Posterior cingulate gyrus (tissue), 11 donors: ENCODE results near the gene ZMIZ1.
"Not testable (repeated sequence)": the region's sequence is repeated elsewhere in the genome, so short reads cannot be mapped to it uniquely, and the experiment has no call there.

Experiments used
- DNase-seq, 10 donors: peaks; one replicate each; pipeline versions ENCODE4 v3.0.0 to v3.0.0-alpha.2; 2020 to 2021; ENCODE audit warnings: mixed read lengths in 3 of 10
- intact Hi-C: fragments of 100-400 bp; cut with DNase I; formaldehyde crosslinking; loops from one replicate; pipeline ENCODE4 v1.15.1; 2023

The ZMIZ1 gene

DNA sequence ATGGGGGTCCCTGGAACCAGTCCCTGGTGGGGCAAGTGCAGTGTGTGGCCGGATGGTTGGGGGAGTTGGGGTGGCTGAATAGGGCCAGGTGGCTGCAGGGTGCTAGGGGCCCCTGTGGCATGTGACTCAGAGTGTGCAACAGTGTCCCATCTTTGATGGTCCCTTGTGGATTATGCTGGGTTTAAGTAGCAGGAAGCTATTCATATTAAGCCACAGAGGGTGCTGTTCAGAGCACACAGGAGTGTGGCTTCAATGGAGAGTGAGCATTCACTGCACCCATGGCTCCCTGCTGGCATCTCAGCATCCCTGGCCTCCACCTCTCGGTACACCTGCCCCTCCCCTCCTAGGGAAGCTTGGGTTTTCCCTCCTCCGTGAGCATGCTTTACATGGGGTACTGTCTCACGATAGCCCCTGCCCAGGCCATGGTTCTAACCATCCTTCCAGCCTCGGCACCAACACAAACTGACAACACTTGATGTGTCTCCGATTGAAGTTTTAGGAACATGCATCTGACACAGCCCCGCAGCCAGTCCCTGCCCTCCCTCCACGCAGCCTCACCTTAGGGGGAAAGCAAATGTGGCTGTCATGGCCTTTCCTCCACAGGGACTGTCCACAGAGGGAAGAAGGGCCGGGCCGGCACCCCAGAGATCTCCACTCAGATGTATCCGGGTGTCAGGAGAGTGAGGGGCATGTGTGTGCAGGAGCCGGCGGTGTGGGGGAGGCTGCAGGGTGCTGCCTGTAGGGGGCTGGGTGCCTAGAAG is 248.1 kb downstream of the ZMIZ1 start:
- peak in 3 of 10 donors; percentile 22 to 66 (median 23) for DNase-seq
- intact Hi-C loops, result no loop called here

DNA sequence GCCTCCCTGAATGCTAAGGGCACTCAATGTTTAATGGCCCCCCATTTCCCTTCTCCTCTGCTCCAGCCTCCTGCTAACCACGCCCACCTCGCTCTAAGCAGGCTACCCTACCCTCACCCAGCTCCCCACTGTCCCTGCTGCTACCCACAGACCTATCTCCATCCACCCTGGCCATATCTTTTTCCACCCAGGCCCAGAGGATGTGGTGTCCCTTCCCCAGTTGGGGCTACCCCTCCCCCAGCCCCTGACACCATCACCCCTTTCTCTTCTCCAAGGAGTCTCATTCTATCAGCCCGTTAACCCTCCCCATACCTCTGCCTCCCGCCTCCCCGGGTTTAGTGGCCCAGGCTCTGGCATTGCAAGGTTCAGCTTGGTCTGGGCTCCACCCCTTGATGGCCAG is 249.6 kb downstream of the ZMIZ1 start:
- intact Hi-C loops, result no loop called here
- DNase-seq, result peak in 2 of 10 donors; percentile 3 to 15

DNA sequence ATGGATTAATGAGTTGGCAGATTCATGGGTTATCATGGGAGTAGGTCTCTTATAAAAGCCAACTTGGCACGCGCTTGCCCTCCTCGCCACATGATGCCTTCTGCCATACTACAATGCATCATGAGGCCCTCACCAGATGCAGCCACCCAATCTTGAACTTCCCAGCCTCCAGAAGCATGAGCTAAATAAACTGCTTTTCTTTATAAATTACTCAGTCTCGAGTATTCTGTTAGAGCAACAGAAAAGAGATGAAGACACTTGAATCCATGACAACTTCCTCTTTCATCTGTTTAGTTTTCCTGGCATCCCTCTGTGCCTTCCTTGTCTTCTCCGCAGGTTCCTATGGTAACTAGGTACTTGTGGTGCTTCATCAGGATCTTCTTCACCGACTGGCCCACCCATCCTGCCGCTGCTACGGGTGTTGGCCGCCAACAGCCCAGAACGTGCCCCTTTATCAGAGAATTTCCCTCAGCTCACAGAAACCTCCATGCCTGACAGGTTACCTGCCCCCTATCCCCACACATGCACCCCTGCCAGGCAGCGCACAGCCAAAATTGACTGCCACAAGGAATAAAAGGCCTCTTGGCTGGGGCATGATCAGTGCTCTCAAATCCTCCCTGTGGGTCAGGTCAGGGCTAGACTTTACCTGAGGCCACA is 250.5 kb downstream of the ZMIZ1 start:
- intact Hi-C loops, result no loop called here
- DNase-seq, result peak in 2 of 10 donors; percentile 53 to 60

DNA sequence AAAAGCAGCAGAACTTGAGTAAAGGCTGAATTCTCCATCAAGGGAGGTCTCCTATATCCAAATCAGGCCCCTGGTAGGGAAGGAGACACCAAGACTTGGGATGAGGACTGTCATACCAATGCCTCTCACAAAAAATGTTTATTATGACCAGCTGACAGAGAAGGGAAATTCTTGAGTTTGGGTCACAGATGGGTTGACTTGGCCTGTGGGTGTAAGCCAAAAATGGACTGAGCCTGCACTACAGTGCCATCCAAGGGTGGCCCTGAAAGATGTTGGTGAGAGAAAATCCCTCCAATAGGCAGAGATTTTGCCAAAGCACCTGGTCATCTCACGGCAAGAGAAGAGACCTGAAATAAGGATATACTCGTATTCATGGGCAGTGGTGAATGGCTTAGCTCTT is 251.6 kb downstream of the ZMIZ1 start:
- intact Hi-C loops, result no loop called here
- no peak for DNase-seq

DNA sequence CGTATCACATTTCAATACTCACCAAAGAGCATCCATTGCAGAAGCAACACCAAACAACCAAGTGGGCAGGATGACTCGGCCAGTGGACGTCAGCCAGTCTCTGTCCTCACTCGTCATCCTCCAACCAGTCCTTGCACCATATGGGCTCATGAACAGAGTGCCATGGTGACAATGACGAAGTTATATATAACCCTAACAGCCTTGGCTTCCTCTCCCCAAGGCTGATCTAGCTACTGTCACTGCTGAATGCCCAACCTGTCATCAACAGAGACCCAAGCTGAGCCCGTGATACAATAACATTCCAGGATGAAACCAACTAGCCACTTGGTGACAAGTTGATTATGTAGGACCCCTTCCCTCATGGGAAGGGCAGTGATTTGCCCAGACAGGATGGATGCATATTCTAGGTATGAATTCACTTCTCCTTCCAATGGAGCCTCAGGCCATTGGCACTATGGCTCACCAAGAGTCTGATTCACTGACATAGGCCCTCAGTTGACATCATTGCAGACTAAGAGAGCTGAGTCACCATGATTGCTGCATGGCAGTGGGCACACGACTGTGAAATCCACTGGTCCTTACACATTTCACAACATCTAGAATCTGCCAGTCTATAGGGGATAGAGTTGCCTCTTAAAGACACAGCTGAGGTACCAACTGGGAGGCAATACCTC is 252.2 kb downstream of the ZMIZ1 start:
- peak in 2 of 10 donors; percentile 76 to 87 for DNase-seq
- intact Hi-C loops, result no loop called here

DNA sequence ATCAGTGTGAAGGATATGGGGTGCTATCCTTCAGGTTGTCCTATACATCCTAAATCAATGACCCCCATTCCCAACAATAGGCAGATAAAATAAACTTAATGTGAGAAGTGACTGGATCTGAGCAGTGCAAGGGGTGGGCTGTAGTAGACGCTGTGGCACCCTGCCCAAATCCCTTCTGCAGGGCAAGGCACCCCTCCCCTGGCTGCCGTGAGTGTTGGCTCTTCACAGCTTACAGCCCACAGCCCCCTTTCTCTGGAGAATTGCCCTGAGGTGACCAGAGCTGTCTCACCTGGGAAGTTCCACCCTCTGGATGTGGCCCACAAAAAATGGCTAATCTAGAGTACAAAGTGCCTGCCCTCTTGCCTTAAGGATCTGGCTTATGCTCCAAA is 252.7 kb downstream of the ZMIZ1 start:
- intact Hi-C loops, result no loop called here
- peak in 2 of 10 donors; percentile 14 to 52 for DNase-seq

DNA sequence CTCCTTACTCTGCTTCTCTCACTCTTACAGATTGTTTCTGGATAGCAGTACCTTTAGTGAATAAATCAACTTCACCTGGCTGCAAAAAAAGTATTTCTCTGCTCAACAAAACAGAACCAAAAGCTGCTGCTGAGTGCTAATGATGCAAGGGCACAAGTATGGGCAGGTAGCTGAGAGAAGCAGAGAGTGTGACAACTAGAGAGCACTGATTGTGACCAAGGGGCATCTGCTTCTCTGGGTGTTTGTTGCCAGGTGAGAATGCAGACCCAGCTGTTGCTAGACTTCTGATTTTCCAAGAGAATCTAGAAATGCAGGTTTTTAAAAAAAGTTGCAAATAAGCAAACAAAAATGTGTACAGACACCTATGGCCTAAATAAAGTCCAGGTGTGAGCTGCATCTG is 253.2 kb downstream of the ZMIZ1 start:
- intact Hi-C loops, result no loop called here
- no peak for DNase-seq

DNA sequence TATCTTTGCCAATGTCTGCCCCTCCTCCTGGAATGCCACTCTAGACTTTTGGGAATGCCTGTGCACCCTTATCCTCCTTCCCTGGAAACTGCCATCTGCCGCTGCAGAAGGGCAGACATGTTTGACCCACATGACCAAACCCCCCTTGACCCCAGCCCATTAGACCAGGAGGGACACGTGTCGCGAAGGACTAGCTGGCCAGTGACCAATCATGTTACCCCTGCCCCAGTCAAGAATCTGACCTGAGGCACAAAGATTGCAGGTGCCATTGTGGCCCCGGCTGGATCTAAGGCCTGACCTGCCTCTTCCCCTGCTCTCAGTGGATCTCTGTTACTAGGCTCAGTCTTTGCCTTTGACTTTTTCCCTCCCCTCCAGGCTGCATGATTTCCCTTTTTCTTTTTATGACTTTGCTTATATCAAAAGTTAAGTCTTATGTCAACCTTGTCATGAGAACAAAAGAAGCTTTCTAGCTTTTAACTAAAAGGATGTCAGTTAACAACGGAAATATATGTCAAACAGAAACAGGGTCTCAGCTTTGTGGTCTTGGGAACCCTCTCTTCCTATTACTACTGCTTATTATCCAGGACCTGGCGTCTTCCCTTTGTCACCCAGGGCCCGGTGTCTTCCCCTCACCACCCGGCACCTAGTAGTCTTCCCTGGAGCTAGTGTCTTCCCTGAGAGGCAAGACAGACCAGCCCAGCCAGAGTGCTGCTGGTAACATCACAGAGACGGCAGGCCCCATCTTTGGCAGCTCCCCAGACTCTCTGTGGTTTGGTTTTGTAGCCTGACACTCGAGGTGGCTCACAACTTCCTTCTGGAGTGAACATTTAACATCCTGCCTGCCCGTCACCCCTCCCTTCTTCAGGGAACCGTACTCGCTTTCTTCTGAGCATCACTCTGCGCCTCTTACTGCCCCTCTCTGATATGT is 254.1 kb downstream of the ZMIZ1 start:
- peak in 2 of 10 donors; percentile 65 to 86 for DNase-seq
- intact Hi-C loops, result no loop called here

DNA sequence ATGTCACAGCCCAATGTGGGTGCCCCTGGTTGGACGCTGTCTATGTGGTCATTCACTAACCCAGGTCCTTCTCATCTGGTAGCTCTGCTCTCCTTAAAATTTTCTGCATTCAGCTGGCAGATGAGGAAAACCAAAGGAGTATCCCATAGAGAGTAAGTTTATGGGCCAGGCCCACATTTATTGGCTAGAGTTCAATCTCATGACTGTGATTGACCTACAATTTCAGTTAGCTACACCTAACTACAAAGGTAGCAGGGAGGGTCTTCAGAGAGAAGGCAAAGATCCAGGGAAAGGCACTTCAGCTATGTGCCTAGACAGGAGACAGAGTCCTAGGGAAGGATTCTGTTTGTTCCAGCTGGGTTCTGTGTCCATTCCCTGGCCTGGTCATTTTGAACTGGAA is 254.8 kb downstream of the ZMIZ1 start:
- intact Hi-C loops, result no loop called here
- no peak for DNase-seq

DNA sequence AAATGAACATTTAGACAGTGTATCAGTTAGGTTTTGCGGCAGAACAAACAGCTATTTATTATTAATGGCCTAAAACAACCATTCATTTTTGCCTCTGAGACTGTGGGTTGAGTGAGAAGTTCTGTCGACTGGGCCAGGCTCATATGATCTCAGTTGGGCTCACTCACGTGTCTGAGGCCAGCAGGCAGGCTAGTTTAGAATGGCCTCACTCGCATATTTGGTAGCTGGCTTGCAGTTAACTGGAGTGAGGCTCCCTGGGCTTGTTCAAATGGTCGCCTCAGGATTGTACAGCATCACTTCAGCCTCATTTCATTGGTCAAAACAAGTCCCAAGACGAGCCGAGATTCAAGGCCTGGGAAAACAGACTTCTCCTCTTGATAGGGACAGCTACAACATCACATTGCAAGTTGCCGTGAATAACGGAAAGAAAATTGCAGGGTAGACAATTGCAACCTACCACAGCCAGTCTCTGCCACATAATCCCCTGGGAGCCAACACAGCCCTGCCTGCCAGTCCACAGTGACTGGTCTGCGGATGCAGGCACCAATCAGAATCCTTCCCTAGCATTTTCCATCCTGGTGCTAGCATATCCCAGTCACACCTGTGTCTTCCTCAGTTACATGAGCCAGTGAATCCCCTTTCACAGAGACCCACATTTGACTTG is 255.4 kb downstream of the ZMIZ1 start:
- peak in 1 of 10 donors; percentile 45 for DNase-seq
- intact Hi-C loops, result no loop called here

DNA sequence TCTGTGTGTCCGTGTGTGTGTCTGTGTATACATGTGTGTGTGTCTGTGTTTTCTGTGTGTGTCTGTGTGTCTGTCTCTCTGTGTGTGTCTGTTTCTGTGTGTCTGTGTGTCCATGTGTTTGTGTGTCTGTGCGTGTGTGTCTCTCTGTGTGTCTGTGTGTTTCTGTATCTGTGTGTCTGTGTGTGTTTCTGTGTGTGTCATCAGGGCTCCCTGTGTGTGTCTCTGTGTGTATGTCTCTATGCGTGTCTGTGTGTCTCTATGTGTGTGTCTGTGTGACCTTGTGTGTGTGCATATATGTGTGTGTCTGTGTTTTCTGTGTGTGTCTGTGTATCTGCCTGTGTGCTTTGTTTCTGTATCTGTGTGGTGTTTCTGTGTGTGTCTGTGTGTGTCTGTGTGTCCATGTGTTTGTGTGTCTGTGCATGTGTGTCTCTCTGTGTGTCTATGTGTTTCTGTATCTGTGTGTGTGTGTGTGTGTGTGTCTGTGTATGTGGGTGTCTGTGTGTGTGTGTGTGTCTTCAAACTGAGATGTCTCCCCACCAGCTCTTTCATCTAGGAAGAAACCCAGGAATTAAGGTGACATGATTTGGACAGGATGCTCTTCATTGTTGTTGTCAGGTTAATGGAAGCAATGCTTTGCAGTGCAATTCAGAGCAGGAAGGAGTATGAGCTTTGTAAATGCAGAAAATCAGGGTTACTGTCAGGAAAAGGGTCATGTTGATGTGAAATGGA is 257.8 kb downstream of the ZMIZ1 start:
- no peak for DNase-seq
- intact Hi-C loops, result no loop called here

DNA sequence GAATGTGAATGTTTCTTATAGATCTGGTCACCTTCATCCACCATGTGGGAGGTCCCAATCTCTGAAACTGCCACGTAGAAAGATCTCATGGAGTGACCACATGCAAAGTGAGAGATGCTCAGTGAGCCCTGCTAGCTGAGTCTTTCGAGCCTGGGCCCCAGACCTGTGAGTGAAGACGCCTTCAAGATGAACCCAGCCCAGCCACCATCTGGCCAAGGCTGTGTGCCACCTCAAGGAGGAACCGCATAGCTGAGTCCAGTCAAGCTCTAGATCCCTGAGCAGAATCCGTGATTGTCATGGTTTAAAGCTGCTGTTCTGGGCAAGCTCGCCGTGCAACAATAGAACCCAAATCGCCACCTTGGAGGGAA is 258.3 kb downstream of the ZMIZ1 start:
- DNase-seq, result peak in 2 of 10 donors; percentile 23 to 61
- intact Hi-C loops, result no loop called here

DNA sequence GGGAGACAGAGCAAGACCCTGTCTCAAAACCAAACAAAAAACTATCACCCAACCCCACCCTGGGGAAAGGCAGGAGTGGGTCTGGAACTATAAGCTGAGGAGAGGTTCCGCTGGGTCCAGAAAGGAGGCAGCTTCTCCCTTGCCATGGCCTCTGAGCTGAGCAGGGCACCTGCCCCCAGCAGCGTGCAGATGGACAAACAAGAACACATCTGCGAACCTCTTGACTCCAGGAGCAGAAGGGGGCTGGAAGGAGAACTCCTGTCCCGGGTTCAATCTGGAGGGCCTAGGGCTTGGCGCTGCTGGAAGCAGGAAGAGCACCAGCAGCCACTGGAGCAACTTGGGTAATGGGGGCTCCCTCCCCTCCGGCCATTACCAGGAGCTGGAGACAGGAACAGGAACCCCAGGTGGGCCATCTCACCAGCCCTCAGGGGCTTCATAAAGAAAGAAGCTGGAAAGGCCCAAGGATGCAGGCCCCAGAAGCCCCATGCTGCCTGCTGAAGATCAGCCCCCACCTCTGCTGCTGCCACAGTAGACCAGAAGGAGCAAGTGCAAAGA is 259.5 kb downstream of the ZMIZ1 start:
- intact Hi-C loops, result no loop called here
- peak in 3 of 10 donors; percentile 27 to 65 (median 63) for DNase-seq

DNA sequence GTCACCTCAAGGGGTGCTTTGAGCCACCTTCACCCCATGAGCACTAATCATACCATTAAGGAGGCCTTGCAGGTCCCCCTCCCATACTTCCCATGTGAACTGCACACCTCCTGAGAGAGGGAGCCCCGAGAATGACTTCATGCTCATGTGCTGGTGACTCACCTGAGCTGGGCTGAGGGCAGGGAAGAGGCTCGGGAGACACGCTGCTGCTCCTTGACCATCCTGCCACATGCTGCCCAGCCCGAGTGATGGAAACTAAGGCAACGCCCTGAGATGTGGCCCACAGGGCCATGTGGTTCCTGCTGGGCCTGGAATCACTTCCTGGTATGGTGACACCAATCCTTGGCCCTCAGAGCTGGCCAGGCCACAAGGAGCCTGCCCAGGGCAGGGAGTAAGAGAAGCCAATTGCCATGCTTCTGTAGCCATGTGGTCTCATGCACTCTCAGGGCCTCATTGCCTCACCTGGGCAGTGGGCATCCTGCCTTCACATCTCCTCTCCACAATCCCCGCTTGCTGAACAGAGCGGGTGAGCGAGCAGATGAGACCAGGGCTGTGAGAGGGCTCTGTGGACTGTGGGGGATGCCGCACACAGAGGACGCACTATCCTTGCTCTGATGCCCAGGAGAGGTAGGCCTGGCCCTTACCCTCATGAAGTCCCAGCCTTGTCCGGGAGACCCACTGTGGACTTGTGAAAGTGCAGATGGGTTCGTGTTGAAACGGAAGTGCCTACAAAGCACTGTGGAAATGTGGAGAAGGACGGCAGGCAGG is 260.2 kb downstream of the ZMIZ1 start:
- peak in 3 of 10 donors; percentile 31 to 67 (median 58) for DNase-seq
- intact Hi-C loops, result no loop called here

DNA sequence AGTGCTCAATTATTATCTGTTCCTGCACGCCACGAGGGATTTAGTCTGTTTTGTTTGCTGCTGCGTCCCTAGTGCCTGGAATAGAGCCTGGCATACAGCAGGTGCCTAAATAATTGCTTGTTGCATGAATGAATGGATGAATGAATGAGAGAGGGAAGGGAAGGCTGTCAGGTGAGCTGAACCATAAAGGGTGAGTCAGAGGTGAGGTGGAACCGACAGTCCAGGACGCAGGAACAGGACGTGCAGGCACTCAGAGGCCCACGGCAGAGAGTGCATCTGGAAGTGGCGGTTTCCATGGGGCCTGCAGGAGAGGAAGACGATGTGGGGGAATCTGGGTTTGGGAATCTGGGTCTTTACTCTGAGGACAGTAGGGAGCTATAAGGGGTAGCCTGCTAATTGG is 260.8 kb downstream of the ZMIZ1 start:
- DNase-seq, result no peak
- intact Hi-C loops, result no loop called here

DNA sequence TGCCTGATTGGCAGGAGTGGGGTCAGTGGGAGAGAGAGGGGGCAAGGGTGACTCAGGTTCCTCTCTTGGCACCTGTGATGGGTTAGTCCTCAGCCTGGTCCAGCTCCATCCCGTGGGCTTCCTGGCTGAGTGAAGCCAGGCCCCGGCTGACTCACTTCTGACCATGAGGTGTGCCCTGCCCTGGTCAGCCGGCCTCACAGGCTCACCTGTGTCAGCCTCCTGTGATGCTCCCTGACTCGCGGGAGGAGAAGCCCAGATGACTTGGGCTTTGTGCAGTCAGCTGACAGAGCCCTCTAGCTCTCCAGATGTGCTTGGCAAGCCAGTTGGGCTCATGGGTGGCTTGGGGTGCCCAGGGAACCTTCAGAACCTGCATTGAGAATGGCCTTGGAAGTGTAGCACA is 262.5 kb downstream of the ZMIZ1 start:
- peak in 3 of 10 donors; percentile 48 to 82 (median 55) for DNase-seq
- intact Hi-C loops, result no loop called here

DNA sequence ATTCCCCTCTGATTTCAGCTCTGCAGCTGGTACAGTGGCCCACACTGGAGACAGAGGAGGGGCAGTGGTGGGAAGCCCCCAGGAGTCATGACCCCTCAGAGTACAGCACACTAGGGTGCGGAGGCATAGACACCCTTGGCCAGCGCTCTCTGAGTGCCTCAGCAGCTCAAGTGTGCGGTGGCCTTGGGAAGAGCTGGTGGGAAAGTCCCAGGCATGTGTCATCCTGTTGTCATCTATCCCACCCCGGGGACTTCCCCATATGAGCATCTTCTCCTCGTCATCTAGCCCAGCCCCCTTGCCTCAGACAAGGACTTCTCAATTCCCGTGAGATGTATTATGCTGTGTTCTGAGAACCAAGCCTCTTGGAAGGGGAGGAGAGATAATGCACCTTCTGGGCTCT is 262.9 kb downstream of the ZMIZ1 start:
- DNase-seq, result peak in 3 of 10 donors; percentile 21 to 65 (median 43)
- intact Hi-C loops, result no loop called here

DNA sequence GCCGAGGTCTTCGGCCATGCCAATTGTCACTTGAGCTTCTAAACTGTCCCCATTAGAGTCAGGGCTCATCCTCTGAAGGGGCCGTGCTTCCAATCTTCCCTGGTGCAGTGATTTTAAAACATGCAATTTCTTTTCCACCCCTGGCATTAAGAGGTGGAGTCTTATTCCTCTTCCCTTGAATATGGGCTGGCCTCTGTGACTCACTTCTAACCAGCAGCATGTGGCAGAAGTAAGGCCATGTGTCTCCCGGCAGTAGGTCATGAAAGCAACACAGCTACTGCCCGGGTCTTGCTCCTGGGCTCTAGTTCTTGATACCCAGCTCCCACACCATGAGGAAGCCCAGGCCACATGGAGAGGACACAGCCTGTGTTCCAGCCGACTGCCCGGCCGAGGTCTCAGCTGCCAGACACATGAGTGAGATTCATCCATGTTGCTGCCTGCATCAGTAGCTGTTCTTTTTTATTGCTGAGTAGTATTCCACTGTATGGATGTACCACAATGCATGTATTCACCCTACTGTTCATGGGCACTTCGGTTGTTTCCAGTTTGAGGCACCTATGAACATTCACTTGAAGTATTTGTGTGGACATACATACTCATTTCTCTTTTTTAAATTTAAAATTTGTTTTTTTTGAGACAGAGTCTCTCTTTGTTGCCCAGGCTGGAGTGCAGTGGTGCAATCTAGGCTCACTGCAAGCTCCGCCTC is 264.0 kb downstream of the ZMIZ1 start:
- DNase-seq, intact Hi-C loops: not testable (repeated sequence)
